ENCODE data around the gene VEPH1.

Gene VEPH1

DNA sequence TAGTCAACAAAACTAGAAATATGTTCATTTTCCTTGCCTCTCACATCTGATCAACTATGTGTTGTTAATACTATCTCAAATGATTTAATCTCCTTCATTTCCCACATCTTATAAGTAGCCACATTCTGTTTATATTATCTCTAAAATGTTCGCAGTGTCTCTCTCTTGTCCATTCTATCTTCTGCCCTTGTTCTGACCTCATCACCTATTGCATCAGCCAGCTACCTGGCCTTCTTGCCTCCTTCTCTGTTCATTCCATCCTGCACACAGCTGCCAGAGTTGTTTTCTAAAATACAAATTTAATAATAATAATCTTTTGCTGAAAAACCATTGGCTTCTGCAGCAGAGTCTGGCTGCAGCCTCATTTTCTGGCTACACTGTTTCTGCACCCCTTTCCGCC, 267.9 kb downstream of the VEPH1 start:
- no peak for ATAC-seq (replicated peaks)

GRCh38 chr3:157233923-157234322, 269.3 kb downstream of the VEPH1 start:
- H3K36me3 Mint-ChIP-seq (ENCODE audit: insufficient read depth), result no peaks in the 10 kb centered on the region
- no peaks in the 10 kb centered on the region for H3K9me3 Mint-ChIP-seq
- no peak overlapping the region for H3K4me3 Mint-ChIP-seq
- no peak for ATAC-seq (replicated peaks)
- no peak for DNase-seq
- H3K27me3 Mint-ChIP-seq, result peaks cover 0 to 19% of the 10 kb centered on the region in 2 donors
- peaks cover under 1% of the 10 kb centered on the region in 2 donors for H3K4me1 Mint-ChIP-seq (ENCODE audit: low read depth in 2 of 2)
- H3K27ac Mint-ChIP-seq, result no peak overlapping the region

More for the DNA sequence above, 267.9 kb downstream of the VEPH1 start:
- H3K9me3 Mint-ChIP-seq, result no peaks in the 10 kb centered on the region
- DNase-seq, result no peak
- H3K27me3 Mint-ChIP-seq, result peaks cover 0 to 19% of the 10 kb centered on the region in 2 donors
- peaks cover 5 to 6% of the 10 kb centered on the region in 2 donors for H3K4me1 Mint-ChIP-seq (ENCODE audit: low read depth in 2 of 2)
- no peak overlapping the region for H3K4me3 Mint-ChIP-seq
- no peak overlapping the region for H3K27ac Mint-ChIP-seq
- no peaks in the 10 kb centered on the region for H3K36me3 Mint-ChIP-seq (ENCODE audit: insufficient read depth)

- no peaks in the 10 kb centered on the region for H3K4me1 Mint-ChIP-seq (ENCODE audit: low read depth in 2 of 2)
These were observed 271.1 kb downstream of the VEPH1 start for GRCh38 chr3:157232141-157232540.

GRCh38 chr3:157231071-157231470, 272.1 kb downstream of the VEPH1 start:
- Mint-ChIP-seq H3K27me3 (peaks cover 0 to 8% of the 10 kb centered on the region in 2 donors), H3K4me3 (no peak overlapping the region), H3K36me3 (ENCODE audit: insufficient read depth) (no peaks in the 10 kb centered on the region), H3K9me3 (no peaks in the 10 kb centered on the region), H3K4me1 (ENCODE audit: low read depth in 2 of 2) (peaks cover 0 to under 1% of the 10 kb centered on the region in 2 donors), H3K27ac (no peak overlapping the region)
- DNase-seq (no peak), ATAC-seq (replicated peaks) (no peak)

More at GRCh38 chr3:157232141-157232540, 271.1 kb downstream of the VEPH1 start:
- Mint-ChIP-seq H3K27ac (no peak overlapping the region), H3K27me3 (peaks cover 0 to 8% of the 10 kb centered on the region in 2 donors), H3K36me3 (ENCODE audit: insufficient read depth) (no peaks in the 10 kb centered on the region), H3K9me3 (no peaks in the 10 kb centered on the region), H3K4me3 (no peak overlapping the region)
- ATAC-seq (replicated peaks), result no peak
- no peak for DNase-seq

GRCh38 chr3:157226173-157226847, 276.9 kb downstream of the VEPH1 start:
- Mint-ChIP-seq H3K27me3 (no peaks in the 10 kb centered on the region), H3K36me3 (ENCODE audit: insufficient read depth) (no peaks in the 10 kb centered on the region), H3K9me3 (no peaks in the 10 kb centered on the region), H3K4me3 (no peak overlapping the region), H3K4me1 (ENCODE audit: low read depth in 2 of 2) (peaks cover 0 to 2% of the 10 kb centered on the region in 2 donors), H3K27ac (no peak overlapping the region)
- no peak for ATAC-seq (replicated peaks)
- no peak for DNase-seq

GRCh38 chr3:157225001-157225400, 278.2 kb downstream of the VEPH1 start:
- no peak overlapping the region for H3K4me3 Mint-ChIP-seq
- ATAC-seq (replicated peaks) (no peak), DNase-seq (no peak)
- no peaks in the 10 kb centered on the region for H3K36me3 Mint-ChIP-seq (ENCODE audit: insufficient read depth)
- no peaks in the 10 kb centered on the region for H3K27me3 Mint-ChIP-seq
- H3K4me1 Mint-ChIP-seq (ENCODE audit: low read depth in 2 of 2), result peaks cover 0 to 2% of the 10 kb centered on the region in 2 donors
- no peaks in the 10 kb centered on the region for H3K9me3 Mint-ChIP-seq
- no peak overlapping the region for H3K27ac Mint-ChIP-seq

DNA sequence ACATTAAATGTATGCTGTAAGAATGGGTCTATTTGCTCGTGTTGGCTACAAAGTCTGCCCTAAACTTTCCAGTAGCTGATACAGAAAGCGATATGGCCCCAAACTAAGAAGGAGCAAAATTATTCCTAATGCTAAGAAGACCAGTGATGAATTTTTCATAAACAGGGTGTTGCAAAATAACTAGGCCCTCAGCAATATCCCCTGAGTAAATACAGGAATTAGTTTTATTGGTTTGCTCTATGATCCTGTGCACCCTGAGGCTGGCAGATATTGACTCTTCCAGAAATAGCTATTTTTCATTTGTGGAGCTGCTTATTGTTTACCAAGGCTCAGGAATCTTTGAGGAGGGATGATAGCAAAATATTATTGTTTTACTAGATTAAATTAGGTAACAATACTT, 282.3 kb downstream of the VEPH1 start:
- Mint-ChIP-seq H3K9me3 (no peaks in the 10 kb centered on the region), H3K27me3 (no peaks in the 10 kb centered on the region), H3K4me1 (ENCODE audit: low read depth in 2 of 2) (no peaks in the 10 kb centered on the region), H3K4me3 (no peak overlapping the region), H3K36me3 (ENCODE audit: insufficient read depth) (no peaks in the 10 kb centered on the region), H3K27ac (no peak overlapping the region)
- ATAC-seq (replicated peaks), result no peak
- DNase-seq, result no peak

DNA sequence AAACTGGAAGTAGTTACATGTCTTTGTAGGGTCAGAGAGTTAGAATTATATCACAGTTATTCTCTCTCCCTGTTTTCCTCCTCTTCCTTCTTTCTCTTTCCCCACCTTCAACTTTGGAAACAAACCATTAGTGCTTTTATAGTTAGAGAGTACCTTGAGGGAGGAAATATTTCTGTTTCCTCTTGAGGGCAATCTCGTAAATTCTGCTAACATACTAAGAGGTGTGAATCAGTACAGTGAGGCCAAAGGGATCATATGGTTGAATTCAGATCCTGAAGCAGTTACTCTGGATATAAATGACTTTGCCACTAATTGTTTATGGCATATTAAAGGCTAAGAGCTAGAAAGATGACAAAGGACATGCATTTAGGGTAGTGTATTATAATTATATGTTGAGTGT, 283.0 kb downstream of the VEPH1 start:
- no peaks in the 10 kb centered on the region for H3K4me1 Mint-ChIP-seq (ENCODE audit: low read depth in 2 of 2)
- H3K4me3 Mint-ChIP-seq, result no peak overlapping the region
- no peak for ATAC-seq (replicated peaks)
- no peak for DNase-seq
- H3K36me3 Mint-ChIP-seq (ENCODE audit: insufficient read depth), result no peaks in the 10 kb centered on the region
- H3K27ac Mint-ChIP-seq, result no peak overlapping the region
- no peaks in the 10 kb centered on the region for H3K27me3 Mint-ChIP-seq
- no peaks in the 10 kb centered on the region for H3K9me3 Mint-ChIP-seq

DNA sequence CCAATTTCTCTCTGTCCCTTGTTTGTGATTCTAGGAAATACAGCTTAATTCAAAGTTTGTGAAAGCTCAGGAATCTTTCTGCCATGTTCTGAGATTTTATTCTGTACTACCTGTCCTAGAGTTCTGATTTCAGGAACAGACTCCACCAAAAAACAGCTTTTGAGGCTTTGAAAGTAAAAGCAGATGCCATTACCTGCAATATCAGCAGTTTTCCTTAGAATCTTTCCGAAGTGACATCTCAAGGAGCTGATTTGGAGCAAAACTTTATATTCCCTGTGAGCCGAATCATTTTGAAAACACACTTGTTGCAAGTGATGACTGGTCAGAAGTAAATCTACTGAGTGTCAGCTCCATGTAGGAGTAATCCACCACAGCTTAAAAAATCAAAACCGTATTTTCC, 284.0 kb downstream of the VEPH1 start:
- no peak overlapping the region for H3K4me3 Mint-ChIP-seq
- DNase-seq, result no peak
- ATAC-seq (replicated peaks), result no peak
- no peaks in the 10 kb centered on the region for H3K9me3 Mint-ChIP-seq
- no peaks in the 10 kb centered on the region for H3K27me3 Mint-ChIP-seq
- no peaks in the 10 kb centered on the region for H3K4me1 Mint-ChIP-seq (ENCODE audit: low read depth in 2 of 2)
- no peaks in the 10 kb centered on the region for H3K36me3 Mint-ChIP-seq (ENCODE audit: insufficient read depth)
- H3K27ac Mint-ChIP-seq, result no peak overlapping the region

Measured in effector memory CD8-positive, alpha-beta T cell (primary cell).